ENCODE measurements around the gene APOA1.
"Not testable (repeated sequence)": the region's sequence is repeated elsewhere in the genome, so short reads cannot be mapped to it uniquely, and the experiment has no call there.

The APOA1 gene

GRCh38 chr11:116835042-116835772, 2.2 kb downstream of the APOA1 start:
- in situ Hi-C loops (cut with MboI; ENCODE audit: low sequenced_read_pairs), result no loop called here

DNA sequence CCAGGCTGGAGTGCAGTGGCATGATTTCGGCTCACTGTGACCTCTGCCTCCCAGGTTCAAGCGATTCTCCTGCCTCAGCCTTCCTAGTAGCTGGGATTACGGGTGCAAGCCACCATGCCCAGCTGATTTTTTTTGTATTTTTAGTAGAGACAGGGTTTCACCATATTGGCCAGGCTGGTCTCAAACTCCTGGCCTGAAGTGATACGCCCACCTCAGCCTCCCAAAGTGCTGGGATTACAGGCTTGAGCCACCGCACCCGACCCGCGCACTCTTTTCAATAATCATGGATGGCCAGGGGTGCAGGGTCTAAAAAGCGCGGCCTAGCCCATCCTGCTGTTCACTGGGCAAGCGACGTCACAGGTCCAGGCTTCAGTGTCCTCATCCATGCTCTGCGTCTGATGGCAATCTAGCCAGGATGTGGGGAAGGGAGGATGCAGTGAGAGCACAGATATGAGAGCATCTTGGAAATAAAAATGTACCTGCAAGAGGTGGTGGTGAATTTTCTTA, 2.8 kb downstream of the APOA1 start:
- in situ Hi-C loops (cut with MboI; ENCODE audit: low sequenced_read_pairs), result not testable (repeated sequence)

- in situ Hi-C loops (cut with MboI; ENCODE audit: low sequenced_read_pairs), result no loop called here
Measured at GRCh38 chr11:116833816-116834534, 3.4 kb downstream of the APOA1 start.

GRCh38 chr11:116833491-116833815, 4.0 kb downstream of the APOA1 start:
- in situ Hi-C loops (cut with MboI; ENCODE audit: low sequenced_read_pairs), result no loop called here

- in situ Hi-C loops (cut with MboI; ENCODE audit: low sequenced_read_pairs), result no loop called here
Measured at GRCh38 chr11:116832350-116833290, 4.8 kb downstream of the APOA1 start.

DNA sequence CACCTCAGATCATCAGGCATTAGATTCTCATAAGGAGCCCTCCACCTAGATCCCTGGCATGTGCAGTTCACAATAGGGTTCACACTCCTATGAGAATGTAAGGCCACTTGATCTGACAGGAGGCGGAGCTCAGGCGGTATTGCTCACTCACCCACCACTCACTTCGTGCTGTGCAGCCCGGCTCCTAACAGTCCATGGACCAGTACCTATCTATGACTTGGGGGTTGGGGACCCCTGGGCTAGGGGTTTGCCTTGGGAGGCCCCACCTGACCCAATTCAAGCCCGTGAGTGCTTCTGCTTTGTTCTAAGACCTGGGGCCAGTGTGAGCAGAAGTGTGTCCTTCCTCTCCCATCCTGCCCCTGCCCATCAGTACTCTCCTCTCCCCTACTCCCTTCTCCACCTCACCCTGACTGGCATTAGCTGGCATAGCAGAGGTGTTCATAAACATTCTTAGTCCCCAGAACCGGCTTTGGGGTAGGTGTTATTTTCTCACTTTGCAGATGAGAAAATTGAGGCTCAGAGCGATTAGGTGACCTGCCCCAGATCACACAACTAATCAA, 5.6 kb downstream of the APOA1 start:
- in situ Hi-C loops (cut with MboI; ENCODE audit: low sequenced_read_pairs), result no loop called here

DNA sequence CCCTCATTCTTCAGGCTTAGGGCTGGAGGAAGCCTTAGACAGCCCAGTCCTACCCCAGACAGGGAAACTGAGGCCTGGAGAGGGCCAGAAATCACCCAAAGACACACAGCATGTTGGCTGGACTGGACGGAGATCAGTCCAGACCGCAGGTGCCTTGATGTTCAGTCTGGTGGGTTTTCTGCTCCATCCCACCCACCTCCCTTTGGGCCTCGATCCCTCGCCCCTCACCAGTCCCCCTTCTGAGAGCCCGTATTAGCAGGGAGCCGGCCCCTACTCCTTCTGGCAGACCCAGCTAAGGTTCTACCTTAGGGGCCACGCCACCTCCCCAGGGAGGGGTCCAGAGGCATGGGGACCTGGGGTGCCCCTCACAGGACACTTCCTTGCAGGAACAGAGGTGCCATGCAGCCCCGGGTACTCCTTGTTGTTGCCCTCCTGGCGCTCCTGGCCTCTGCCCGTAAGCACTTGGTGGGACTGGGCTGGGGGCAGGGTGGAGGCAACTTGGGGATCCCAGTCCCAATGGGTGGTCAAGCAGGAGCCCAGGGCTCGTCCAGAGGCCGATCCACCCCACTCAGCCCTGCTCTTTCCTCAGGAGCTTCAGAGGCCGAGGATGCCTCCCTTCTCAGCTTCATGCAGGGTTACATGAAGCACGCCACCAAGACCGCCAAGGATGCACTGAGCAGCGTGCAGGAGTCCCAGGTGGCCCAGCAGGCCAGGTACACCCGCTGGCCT, 7.1 kb downstream of the APOA1 start:
- in situ Hi-C loops (cut with MboI; ENCODE audit: low sequenced_read_pairs), result no loop called here

- in situ Hi-C loops (cut with MboI; ENCODE audit: low sequenced_read_pairs), result no loop called here
Measured at GRCh38 chr11:116829525-116830183, 7.8 kb downstream of the APOA1 start, which contains the start of gene APOC3. Gene APOC3, plus strand, starts transcription at chr11:116829907. Its CDS starts 676 bp downstream, at chr11:116830583.

DNA sequence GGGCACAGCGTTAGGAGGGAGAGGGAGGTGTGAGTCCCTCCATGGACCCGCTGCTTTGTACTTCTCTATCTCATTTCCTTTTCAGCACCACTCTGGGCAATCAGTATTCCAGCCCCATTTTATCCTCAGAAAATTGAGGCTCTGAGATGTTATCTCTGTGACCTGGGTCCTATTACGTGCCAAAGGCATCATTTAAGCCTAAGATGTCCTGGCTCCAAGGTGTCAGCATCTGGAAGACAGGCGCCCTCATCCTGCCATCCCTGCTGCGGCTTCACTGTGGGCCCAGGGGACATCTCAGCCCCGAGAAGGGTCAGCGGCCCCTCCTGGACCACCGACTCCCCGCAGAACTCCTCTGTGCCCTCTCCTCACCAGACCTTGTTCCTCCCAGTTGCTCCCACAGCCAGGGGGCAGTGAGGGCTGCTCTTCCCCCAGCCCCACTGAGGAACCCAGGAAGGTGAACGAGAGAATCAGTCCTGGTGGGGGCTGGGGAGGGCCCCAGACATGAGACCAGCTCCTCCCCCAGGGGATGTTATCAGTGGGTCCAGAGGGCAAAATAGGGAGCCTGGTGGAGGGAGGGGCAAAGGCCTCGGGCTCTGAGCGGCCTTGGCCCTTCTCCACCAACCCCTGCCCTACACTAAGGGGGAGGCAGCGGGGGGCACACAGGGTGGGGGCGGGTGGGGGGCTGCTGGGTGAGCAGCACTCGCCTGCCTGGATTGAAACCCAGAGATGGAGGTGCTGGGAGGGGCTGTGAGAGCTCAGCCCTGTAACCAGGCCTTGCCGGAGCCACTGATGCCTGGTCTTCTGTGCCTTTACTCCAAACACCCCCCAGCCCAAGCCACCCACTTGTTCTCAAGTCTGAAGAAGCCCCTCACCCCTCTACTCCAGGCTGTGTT, 8.5 kb downstream of the APOA1 start:
- in situ Hi-C loops (cut with MboI; ENCODE audit: low sequenced_read_pairs), result no loop called here

GRCh38 chr11:116827461-116827860, 10.0 kb downstream of the APOA1 start:
- in situ Hi-C loops (cut with MboI; ENCODE audit: low sequenced_read_pairs), result no loop called here

GRCh38 chr11:116826751-116827431, 10.5 kb downstream of the APOA1 start:
- in situ Hi-C loops (cut with MboI; ENCODE audit: low sequenced_read_pairs), result no loop called here

- in situ Hi-C loops (cut with MboI; ENCODE audit: low sequenced_read_pairs), result no loop called here
Measured at GRCh38 chr11:116825854-116826750, 11.3 kb downstream of the APOA1 start.

GRCh38 chr11:116825434-116825833, 12.0 kb downstream of the APOA1 start:
- in situ Hi-C loops (cut with MboI; ENCODE audit: low sequenced_read_pairs), result no loop called here

- in situ Hi-C loops (cut with MboI; ENCODE audit: low sequenced_read_pairs), result no loop called here
Measured at GRCh38 chr11:116823031-116823843, 14.2 kb downstream of the APOA1 start, which contains the start of gene APOA4. Gene APOA4, minus strand, starts transcription at chr11:116823304. Its CDS starts 113 bp downstream, at chr11:116823191.

GRCh38 chr11:116822575-116822974, 14.8 kb downstream of the APOA1 start:
- in situ Hi-C loops (cut with MboI; ENCODE audit: low sequenced_read_pairs), result no loop called here
